Stimulated activated CD4-positive, alpha-beta T cell treated with anti-CD3 and anti-CD28 coated beads, TNF-alpha, amount 100 ng/mL, for 1 hour (primary cell): ENCODE results near the gene FKBP1C.

ENCODE experiments used
- DNase-seq, 3 donors: peaks; one replicate each; pipeline ENCODE4 v3.0.0-alpha.2; 2020; ENCODE audit warnings: low read depth in 3 of 3, low spot score in 1 of 3

The FKBP1C gene

GRCh38 chr6:63261820-63262219 lies 50.6 kb downstream of the FKBP1C start:
- DNase-seq = no peak
